Suprapubic skin (tissue), 3 donors: ENCODE measurements around the gene ACBD3.
A peak's percentile ranks its signal among the peaks of the same experiment; 100 is the strongest.

Experiments
- CTCF ChIP-seq, 2 donors: fragments of 200-600 bp in 1 of 2; fragments of 450-650 bp in 1 of 2; sonication (generic) in 1 of 2; IDR thresholded peaks; one replicate each; pipeline ENCODE4 v1.5.1; 2016 to 2019; ENCODE audit warnings: antibody characterized with exemption in 2 of 2, mild to moderate bottlenecking in 1 of 2, moderate library complexity in 1 of 2
- POLR2A ChIP-seq, 2 donors: fragments of 450-650 bp; IDR thresholded peaks; one replicate each; pipeline ENCODE4 v1.6.1; 2017; ENCODE audit warnings: antibody characterized with exemption in 2 of 2, mild to moderate bottlenecking in 2 of 2, moderate library complexity in 2 of 2

DNA sequence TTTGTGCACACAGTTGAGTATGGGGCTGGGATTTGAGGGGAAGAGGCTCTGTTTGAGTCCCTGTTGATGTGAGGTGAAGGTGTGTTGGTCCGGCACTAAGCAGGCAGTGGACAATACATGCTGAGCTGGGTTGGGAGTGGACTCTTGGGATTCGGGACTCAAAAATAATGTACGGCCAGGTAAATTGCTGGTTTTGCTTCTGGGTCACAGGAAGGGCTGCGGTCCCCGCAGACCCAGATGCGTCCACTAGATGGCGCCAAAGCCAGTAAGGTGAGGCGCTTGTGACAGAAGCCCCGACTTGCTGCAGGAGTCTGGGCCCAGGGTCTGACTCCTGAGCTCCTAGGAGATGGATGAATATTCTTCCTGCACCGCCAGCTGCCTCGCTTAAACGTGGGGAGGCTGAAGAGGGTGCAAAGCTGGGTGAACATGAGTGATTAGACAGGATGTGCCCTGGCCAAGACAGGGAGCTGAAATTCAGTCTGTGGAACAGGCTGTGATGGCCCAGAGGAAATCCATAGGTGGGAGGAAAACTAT is 61.4 kb downstream of the ACBD3 start:
- TF ChIP-seq CTCF (IDR thresholded peaks at IDR 0.05) (peak; percentile 84 to 94), POLR2A (IDR thresholded peaks at IDR 0.05) (no peak)
